Activated naive CD4-positive, alpha-beta T cell treated with anti-CD3 and anti-CD28 coated beads, Interleukin-2, amount 50 U/mL, for 24 hours (primary cell): ENCODE results near the gene MRTFA.
"Not testable (repeated sequence)": the region's sequence is repeated elsewhere in the genome, so short reads cannot be mapped to it uniquely, and the experiment has no call there.

ENCODE experiments used
- H3K27ac Mint-ChIP-seq: one replicate; pipeline ENCODE4 v1.8.0; 2021; ENCODE audit warnings: mild to moderate bottlenecking, mixed read lengths
- H3K27me3 Mint-ChIP-seq: one replicate; pipeline ENCODE4 v1.8.0; 2021; ENCODE audit warnings: mixed read lengths
- H3K36me3 Mint-ChIP-seq: one replicate; pipeline ENCODE4 v1.8.0; 2021; ENCODE audit warnings: mixed read lengths
- H3K4me1 Mint-ChIP-seq: one replicate; pipeline ENCODE4 v1.8.0; 2021; ENCODE audit warnings: mixed read lengths
- H3K4me3 Mint-ChIP-seq: one replicate; pipeline ENCODE4 v1.8.0; 2021; ENCODE audit warnings: mild to moderate bottlenecking, mixed read lengths
- H3K9me3 Mint-ChIP-seq: one replicate; pipeline ENCODE4 v1.8.0; 2021; ENCODE audit warnings: mixed read lengths

The MRTFA gene

DNA sequence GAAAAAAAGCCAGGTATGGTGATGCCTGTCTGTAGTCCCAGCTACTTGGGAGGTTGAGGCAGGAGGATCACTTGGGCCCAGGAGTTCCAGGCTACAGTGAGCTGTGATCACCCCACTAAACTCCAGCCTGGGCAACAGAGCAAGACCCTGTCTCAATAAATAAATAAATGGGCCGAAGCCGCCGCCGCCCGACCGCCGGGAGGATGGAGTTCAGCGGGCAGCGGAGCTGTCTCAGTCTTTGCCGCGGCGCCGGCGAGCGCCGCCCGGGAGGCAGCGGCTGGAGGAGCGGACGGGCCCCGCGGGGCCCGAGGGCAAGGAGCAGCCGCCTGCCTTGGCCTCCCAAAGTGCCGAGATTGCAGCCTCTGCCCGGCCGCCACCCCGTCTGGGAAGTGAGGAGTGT lies 100.4 kb downstream of the MRTFA start:
- H3K9me3 Mint-ChIP-seq, H3K27me3 Mint-ChIP-seq, H3K36me3 Mint-ChIP-seq, H3K27ac Mint-ChIP-seq, H3K4me3 Mint-ChIP-seq: not testable (repeated sequence)
- H3K4me1 Mint-ChIP-seq: peaks cover 58% of the 10 kb centered on the region

DNA sequence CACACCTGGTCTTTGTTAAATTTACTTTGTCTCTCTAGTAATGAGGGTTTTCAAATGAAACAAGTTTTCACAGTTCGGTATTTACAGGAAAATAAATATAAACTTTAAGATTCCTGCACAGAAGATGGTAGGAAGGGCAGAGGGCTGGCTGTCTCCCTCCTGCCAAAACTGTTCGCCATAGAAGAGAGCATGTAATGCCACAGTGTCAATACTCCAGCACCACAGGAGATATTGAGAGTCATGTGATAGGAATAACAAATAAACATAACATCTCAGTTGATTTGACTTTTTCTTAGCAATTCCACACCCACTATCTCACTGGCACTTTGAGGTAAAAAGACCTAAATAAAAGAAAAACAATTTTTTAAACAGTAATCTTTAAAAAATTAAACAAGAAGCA lies 100.9 kb downstream of the MRTFA start:
- H3K4me1 Mint-ChIP-seq: peaks cover 57% of the 10 kb centered on the region
- no peak overlapping the region for H3K4me3 Mint-ChIP-seq

DNA sequence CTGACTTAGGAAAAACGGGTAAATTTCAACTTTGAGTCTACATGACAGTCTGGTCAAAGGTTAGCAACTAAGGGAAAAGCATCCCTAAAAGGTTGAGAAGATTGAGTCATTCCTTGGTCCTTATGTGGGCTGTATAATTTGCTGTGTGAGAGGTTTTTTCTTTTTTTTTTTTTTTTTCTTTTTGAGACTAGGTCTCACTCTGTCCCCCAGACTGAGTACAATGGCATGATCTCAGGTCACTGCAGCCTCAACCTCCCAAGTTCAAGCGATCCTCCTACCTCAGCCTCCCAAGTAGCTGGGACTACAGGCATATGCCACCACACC lies 101.4 kb downstream of the MRTFA start:
- peaks cover 2% of the 10 kb centered on the region for H3K36me3 Mint-ChIP-seq
- H3K27me3 Mint-ChIP-seq: no peaks in the 10 kb centered on the region
- H3K27ac Mint-ChIP-seq: peak overlapping the region; percentile 94
- H3K4me1 Mint-ChIP-seq: peaks cover 58% of the 10 kb centered on the region
- H3K4me3 Mint-ChIP-seq: peak overlapping the region; percentile 85
- no peaks in the 10 kb centered on the region for H3K9me3 Mint-ChIP-seq

More for the DNA sequence above, 100.9 kb downstream of the MRTFA start:
- H3K36me3 Mint-ChIP-seq: peaks cover 2% of the 10 kb centered on the region
- H3K27me3 Mint-ChIP-seq: no peaks in the 10 kb centered on the region
- H3K27ac Mint-ChIP-seq: peak overlapping the region; percentile 94
- H3K9me3 Mint-ChIP-seq: no peaks in the 10 kb centered on the region

DNA sequence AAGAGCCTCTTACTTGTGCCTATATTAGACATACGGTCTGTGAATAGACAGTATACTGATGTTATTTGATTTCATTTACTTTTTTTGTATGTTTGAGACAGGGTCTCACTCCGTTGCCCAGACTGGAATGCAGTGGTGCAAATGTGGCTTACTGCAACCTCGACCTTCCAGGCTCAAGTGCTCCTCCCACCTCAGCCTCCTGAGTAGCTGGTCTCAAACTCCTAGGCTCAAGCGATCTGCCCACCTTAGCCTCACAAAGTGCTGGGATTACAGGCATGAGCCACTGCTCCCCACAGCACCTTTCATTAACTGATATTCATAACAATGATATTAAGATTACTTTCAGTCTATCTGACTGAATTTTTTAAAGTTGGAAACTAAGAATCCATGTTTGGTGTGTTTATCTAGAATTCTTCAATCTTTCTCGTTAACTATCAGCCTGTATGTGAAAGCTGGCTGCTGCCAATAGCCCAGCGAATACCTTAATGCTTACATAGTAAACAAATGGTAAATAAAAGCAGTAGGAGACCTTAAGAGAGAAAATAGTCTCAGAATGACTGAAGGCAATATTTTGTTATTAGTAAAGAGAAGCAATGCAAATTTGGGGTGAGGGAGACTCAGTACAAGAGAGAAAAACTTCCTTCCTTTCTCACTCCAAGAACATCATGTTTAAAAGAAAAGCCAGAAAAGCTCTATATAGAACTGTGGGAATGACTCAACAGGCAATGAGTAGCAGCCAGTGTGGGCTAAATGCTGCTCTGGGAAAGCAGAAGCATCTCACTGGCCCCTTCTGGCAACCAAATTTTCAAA lies 101.9 kb downstream of the MRTFA start:
- Mint-ChIP-seq H3K4me1 (peaks cover 61% of the 10 kb centered on the region), H3K9me3 (no peaks in the 10 kb centered on the region), H3K4me3 (peak overlapping the region; percentile 85), H3K27me3 (no peaks in the 10 kb centered on the region), H3K27ac (peak overlapping the region; percentile 94), H3K36me3 (peaks cover 2% of the 10 kb centered on the region)

DNA sequence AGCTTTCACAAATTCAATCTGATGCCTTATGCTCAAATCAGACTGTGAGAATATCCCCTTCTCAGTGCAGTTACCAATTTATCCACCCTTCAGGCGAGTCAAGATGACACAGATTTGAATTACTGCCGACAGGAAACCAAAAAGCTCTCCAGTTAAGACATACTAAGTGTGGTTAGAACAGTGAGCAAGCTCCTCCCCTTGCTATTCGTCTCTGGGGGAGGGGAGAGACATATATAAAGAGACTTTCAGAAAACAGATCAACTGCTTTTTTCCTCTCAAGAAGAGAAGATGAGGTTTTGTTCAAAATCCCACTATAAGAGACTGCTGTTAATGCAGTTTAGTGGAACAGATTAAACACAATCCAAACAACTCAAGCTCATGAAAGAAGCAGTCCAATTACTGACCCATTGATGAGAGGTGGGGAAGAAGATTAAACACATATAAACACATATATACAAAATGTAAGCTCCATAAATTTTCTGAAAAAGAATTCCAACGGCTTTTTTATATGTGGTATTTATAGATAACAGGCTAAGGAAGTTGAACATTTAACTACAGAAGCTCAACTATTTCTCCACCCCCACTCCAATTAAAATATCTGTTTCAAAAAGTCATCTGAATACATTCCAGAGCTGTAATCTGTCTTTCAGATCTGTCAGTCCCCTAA lies 102.7 kb downstream of the MRTFA start:
- H3K9me3 Mint-ChIP-seq: no peaks in the 10 kb centered on the region
- H3K27ac Mint-ChIP-seq: peak overlapping the region; percentile 94
- H3K4me3 Mint-ChIP-seq: peak overlapping the region; percentile 85
- no peaks in the 10 kb centered on the region for H3K27me3 Mint-ChIP-seq
- H3K36me3 Mint-ChIP-seq: peaks cover 4% of the 10 kb centered on the region
- H3K4me1 Mint-ChIP-seq: peaks cover 65% of the 10 kb centered on the region

DNA sequence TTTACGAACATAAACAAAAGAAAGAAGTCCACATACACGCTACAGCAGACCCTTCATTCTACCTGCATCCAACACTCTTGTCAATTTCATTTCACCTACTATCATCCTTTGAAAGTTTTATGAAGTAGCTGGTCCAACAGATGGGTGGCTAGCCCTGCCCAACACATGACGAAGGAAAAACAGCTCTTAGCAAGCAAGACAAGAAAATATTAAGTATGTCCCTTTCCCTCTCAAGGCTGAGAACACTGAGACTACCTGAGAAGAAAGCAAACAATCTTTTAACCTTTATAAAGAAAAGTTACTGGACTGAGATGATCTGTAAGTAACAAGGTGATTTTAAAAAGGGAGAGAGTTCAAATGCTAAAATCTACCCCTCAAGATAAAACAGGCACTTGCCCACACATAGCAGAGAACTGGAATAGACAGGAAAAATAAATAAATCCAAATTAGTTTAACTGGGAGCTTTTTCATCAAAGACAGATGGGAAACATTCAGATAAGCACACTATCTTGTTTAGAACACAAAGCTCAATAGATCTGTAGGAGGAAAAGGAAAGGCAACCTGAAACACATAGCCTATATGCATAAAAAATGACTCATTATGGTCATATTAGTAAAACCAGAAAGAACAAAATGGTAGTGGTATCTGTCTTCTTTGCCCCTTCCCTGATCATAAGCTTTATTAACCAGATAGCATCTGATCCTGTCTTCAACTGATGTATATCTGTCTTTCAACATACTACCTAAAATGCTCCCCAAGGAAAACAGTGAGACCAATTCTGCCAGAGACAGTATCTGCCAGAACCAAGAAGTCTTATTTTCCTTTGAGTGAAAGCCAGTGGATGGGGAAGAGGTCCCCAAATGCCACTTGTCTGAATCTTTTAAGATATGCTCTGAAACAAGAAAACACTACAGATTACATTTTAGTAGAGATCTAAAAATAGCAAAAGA lies 104.3 kb downstream of the MRTFA start:
- Mint-ChIP-seq H3K36me3 (peaks cover 5% of the 10 kb centered on the region), H3K27me3 (no peaks in the 10 kb centered on the region), H3K9me3 (no peaks in the 10 kb centered on the region), H3K27ac (peak overlapping the region; percentile 83), H3K4me3 (peak overlapping the region; percentile 85), H3K4me1 (peaks cover 77% of the 10 kb centered on the region)

DNA sequence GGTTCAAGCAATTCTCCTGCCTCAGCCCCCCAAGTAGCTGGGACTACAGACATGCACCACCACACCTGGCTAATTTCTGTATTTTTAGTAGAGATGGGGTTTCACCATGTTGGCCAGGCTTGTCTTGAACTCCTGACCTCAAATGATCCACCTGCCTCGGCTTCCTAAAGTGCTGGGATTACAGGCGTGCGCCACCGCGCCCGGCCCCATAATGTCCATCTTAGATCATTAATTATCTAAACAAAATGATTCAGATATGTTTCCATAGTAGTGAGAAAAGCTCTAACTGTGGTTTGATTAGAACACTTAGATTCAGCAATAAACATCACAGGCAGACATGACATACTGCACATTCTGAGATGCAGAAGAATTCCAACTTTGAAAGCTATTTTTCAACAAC lies 106.1 kb downstream of the MRTFA start:
- H3K36me3 Mint-ChIP-seq, H3K9me3 Mint-ChIP-seq, H3K27me3 Mint-ChIP-seq: not testable (repeated sequence)
- Mint-ChIP-seq H3K27ac (peak overlapping the region; percentile 38), H3K4me1 (peaks cover 90% of the 10 kb centered on the region), H3K4me3 (peak overlapping the region; percentile 56)

DNA sequence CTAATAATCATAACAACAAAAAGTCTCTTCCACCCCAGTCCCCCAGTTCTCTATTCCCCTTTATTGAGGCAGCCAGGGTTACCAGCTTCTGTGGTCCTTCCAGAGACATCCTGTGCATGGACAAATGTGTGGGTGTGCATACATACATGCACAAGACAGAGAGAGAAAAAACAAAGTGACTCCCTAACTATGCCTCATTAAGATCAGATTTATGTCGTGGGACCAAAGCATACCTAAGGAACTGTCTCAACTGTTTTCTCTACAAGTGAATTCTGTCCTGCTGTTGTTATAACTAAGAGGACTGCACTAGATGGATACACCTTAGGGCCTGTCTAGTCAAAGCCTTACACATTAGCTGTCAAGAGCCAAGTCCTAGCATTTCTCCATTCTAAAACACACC lies 106.7 kb downstream of the MRTFA start:
- Mint-ChIP-seq H3K27ac (peak overlapping the region; percentile 38), H3K4me3 (peak overlapping the region; percentile 30), H3K4me1 (peaks cover 84% of the 10 kb centered on the region), H3K36me3 (peaks cover 9% of the 10 kb centered on the region), H3K27me3 (no peaks in the 10 kb centered on the region), H3K9me3 (no peaks in the 10 kb centered on the region)

DNA sequence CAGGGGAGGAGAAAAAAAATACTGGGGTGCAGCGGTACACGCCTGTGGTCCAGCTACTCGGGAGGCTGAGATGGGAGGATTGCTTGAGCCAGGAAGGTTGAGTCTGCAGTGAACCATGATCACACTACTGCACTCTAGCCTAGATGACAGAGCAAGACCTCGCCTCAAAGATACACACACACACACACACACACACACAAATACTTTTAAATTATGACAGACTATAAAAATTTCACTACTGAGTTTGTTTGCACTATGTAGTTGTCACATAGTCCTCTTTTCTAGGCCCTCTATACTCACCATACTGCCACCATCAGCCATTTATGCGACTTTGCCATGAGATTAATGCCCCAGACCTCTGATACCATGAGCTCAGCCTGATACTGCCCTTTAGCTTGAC lies 109.6 kb downstream of the MRTFA start:
- H3K27ac Mint-ChIP-seq: peak overlapping the region; percentile 30
- peaks cover 71% of the 10 kb centered on the region for H3K4me1 Mint-ChIP-seq
- no peaks in the 10 kb centered on the region for H3K27me3 Mint-ChIP-seq
- no peaks in the 10 kb centered on the region for H3K9me3 Mint-ChIP-seq
- H3K36me3 Mint-ChIP-seq: peaks cover 7% of the 10 kb centered on the region
- no peak overlapping the region for H3K4me3 Mint-ChIP-seq

DNA sequence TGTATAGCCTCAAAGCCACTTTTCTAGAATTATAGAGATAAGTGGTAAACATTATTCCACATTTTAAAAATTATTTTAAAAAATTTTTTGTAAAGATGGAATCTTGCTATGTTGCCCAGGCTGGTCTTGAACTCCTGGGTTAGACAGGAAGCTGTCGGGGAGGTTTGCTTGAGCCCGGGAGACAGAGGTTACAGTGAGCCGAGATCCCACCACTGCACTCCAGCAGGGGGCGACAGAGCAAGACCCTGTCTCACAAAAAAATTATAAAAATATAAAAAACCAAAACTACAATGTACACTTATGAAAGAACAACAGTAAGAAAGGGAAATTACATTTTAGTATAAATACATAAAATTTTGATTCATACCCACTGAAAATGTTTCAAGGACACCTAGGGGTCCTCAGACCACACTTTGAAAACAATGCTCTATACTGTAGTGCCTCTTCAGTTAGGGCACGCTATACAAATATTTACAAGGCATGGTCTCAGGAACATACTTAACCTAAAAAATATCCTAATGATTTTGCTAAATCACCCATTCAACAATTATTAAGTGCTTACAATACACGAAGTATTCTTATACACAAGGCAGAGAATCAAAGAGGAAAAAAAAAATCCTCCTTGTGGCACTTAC lies 111.2 kb downstream of the MRTFA start:
- Mint-ChIP-seq H3K4me3 (no peak overlapping the region), H3K27me3 (no peaks in the 10 kb centered on the region), H3K27ac (peak overlapping the region; percentile 63), H3K9me3 (no peaks in the 10 kb centered on the region), H3K36me3 (peaks cover 7% of the 10 kb centered on the region), H3K4me1 (peaks cover 59% of the 10 kb centered on the region)

DNA sequence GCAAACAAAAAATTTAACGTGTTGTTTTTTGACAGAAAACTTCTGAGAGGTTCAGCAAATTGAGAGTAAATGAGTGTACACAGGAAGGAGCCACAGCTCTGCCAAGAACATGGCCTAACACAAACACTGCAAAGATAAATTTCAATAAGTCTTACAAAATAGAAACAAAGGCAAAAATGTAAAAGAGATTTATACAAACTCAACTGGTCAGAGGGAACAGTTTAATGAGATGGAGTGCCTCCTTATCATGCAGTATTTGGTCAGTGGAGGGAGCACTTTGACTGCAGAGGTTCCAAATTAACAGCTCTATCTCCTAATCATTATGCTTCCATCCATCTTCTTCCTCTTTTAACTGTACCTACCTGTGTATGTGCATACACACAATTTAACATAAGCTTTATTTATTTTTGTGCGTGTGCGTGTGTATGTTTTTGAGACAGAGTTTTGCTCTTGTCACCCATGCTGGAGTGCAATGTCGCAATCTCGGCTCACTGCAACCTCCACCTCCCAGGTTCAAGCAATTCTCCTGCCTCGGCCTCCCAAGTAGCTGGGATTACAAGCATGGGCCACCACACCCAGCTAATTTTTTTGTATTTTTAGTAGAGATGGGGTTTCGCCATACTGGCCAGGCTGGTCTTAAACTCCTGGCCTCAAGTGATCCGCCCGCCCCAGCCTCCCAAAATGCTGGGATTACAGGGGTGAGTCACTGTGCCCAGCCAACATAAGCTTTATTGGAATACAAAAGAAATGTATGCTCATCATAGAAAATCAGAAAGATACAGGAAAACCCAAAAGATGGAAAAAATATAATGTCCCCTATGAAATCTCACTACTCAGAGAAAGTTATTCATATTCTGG lies 111.9 kb downstream of the MRTFA start:
- Mint-ChIP-seq H3K27ac (no peak overlapping the region), H3K27me3 (no peaks in the 10 kb centered on the region), H3K4me3 (no peak overlapping the region), H3K9me3 (no peaks in the 10 kb centered on the region), H3K4me1 (peaks cover 59% of the 10 kb centered on the region), H3K36me3 (peaks cover 7% of the 10 kb centered on the region)

DNA sequence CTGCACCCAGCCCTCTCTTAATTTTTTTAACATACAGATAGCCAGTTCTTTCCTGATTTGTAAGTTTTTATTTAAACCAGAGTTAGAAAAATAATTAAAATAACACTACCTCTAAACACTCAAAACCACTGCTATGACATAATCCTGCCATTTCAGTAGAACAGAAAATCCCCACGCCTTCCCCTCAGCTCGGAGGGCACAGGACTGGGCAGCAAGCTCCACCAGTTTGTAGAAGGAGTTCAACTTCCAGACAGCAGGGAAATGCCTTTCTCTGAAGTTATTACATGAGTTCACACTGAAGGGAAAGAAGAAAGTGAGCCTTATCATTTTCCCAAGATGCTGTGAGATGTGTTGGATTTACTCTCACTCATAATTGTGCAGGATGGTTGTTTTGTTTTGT lies 114.4 kb downstream of the MRTFA start:
- peaks cover 64% of the 10 kb centered on the region for H3K4me1 Mint-ChIP-seq
- H3K36me3 Mint-ChIP-seq: peaks cover 9% of the 10 kb centered on the region
- no peak overlapping the region for H3K4me3 Mint-ChIP-seq
- peak overlapping the region; percentile 51 for H3K27ac Mint-ChIP-seq
- no peaks in the 10 kb centered on the region for H3K27me3 Mint-ChIP-seq
- no peaks in the 10 kb centered on the region for H3K9me3 Mint-ChIP-seq

DNA sequence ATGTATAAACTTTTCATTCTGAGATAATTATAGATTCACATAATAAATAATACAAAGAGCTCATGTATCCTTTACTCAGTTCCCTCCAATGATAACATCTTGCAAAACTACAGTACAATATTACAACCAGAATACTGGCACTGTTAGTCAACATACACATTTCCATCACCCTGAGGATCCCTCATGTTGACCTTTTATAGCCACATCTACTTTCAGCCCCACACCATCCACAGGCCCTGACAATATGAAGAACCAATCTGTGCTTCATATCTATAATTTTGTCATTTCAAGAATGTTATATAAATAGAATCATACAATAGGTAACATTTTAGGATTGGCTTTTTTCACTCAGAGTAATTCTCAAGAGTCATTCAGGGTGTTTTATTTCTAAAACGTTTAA lies 115.5 kb downstream of the MRTFA start:
- no peaks in the 10 kb centered on the region for H3K27me3 Mint-ChIP-seq
- H3K4me1 Mint-ChIP-seq: peaks cover 57% of the 10 kb centered on the region
- no peak overlapping the region for H3K4me3 Mint-ChIP-seq
- H3K9me3 Mint-ChIP-seq: no peaks in the 10 kb centered on the region
- H3K27ac Mint-ChIP-seq: no peak overlapping the region
- H3K36me3 Mint-ChIP-seq: peaks cover 6% of the 10 kb centered on the region

DNA sequence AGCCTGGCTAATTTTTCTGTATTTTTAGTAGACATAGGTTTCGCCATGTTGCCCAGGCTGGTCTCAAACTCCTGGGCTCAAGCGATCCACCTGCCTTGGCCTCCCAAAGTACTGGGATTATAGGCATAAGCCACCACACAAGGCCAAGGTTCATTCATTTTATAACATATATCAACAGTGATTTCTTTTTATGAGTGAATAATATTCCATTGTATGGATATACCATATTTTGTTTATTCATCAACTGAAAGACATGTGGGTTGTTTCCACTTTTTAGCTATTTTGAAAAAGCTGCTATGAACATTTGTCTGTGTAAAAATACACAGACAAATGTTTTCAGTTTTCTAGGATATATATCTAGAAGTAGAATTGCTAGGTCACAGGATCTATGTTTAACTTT lies 116.0 kb downstream of the MRTFA start:
- H3K4me3 Mint-ChIP-seq: peak overlapping the region; percentile 16
- H3K27me3 Mint-ChIP-seq: no peaks in the 10 kb centered on the region
- H3K36me3 Mint-ChIP-seq: peaks cover 6% of the 10 kb centered on the region
- no peaks in the 10 kb centered on the region for H3K9me3 Mint-ChIP-seq
- H3K4me1 Mint-ChIP-seq: peaks cover 52% of the 10 kb centered on the region
- peak overlapping the region; percentile 41 for H3K27ac Mint-ChIP-seq
